ENCODE results near the gene GSTA3.
"Not testable (repeated sequence)": the region's sequence is repeated elsewhere in the genome, so short reads cannot be mapped to it uniquely, and the experiment has no call there.

Gene GSTA3

DNA sequence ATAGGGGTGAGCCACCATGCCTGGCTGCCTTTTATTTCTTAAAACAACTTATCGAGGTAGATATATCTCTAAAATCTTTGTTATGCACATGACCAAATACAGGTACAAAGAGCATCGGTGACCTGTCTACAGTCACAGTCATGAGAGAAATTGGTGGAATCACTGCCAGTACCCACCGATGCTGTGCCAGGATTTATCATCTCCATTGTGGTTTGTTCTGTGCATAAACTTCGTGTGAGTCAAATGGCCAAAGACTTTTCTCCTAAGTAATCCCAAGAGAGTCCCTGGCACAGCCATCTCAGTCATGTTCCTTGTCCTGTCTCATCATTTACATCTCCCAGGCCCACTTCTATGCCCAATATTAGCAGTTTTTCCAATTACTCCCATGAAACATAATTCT is 9.0 kb downstream of the GSTA3 start:
- H2AFZ ChIP-seq (ENCODE audit: low read depth, low read length), result no peak overlapping the region
- H3K9me3 ChIP-seq (ENCODE audit: low read length), result no peaks in the 10 kb centered on the region
- H3K4me1 ChIP-seq (ENCODE audit: insufficient read depth, low read length), result no peaks in the 10 kb centered on the region
- H3K4me3 ChIP-seq (ENCODE audit: low read length), result no peak overlapping the region
- H3K27me3 ChIP-seq (ENCODE audit: insufficient read depth, low read length), result no peaks in the 10 kb centered on the region
- H3K36me3 ChIP-seq (ENCODE audit: insufficient read depth, low read length), result no peaks in the 10 kb centered on the region

DNA sequence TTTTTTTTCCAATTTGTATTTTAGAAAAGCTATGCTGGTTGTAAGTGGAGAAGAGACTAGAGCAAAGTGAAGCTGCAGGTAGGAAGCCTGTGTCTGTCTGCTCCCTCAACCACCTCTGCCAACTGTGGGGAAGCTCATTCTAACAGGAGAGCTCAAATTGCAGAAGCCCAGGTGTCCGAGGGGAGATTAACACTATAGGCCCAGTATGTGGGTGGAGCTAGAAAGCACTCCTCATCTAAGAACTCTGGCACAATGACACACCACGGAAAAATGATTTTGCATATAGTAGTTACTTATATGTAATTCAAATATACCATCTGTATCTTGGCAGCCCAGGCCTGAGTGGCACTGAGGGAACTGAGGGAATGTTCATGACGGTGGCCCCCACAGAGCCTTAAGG is 13.7 kb downstream of the GSTA3 start:
- H3K27me3 ChIP-seq (ENCODE audit: insufficient read depth, low read length); H3K4me3 ChIP-seq (ENCODE audit: low read length); H3K4me1 ChIP-seq (ENCODE audit: insufficient read depth, low read length); H2AFZ ChIP-seq (ENCODE audit: low read depth, low read length); H3K9me3 ChIP-seq (ENCODE audit: low read length); H3K36me3 ChIP-seq (ENCODE audit: insufficient read depth, low read length): not testable (repeated sequence)

DNA sequence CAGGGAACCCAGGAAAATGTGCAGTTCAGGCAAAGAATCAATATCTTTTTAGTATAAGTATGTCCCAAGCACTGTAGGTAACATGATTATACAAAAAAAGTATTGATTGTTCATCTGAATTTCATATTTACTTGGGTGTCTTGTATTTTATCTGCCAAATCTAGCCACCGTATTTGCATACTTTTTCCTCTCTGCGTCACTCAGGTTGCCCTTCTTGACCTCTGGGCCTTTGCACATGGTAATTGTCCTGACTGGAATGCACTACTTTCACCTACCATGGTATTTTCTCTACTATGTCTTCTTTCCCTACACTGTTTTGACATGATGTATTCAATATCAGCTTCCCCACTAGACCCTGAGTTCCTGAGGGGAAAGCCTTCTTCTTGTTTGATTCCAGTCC is 15.2 kb downstream of the GSTA3 start:
- Histone ChIP-seq H3K36me3 (ENCODE audit: insufficient read depth, low read length) (no peaks in the 10 kb centered on the region), H3K4me1 (ENCODE audit: insufficient read depth, low read length) (no peaks in the 10 kb centered on the region), H3K9me3 (ENCODE audit: low read length) (no peaks in the 10 kb centered on the region), H3K27me3 (ENCODE audit: insufficient read depth, low read length) (no peaks in the 10 kb centered on the region), H3K4me3 (ENCODE audit: low read length) (no peak overlapping the region), H2AFZ (ENCODE audit: low read depth, low read length) (no peak overlapping the region)

DNA sequence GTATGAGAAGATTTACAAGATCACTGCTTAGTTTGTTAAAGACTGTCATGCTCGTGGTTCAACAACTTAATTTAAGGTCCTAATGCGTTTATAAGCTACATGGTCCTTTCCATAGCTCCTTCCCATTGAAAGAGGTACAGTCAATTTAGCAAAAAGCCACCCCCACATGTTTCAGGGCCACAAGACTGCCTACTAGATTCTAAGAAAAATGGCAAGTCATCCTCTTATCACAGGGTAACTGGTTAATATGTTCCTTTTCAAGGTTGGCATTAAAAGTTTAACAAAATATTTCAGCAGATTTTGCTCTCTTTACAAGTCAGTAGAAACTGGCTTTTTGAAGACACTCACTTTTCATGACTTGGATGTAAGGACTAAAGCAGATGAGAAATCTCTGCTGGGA is 15.7 kb downstream of the GSTA3 start:
- H3K27me3 ChIP-seq (ENCODE audit: insufficient read depth, low read length), result no peaks in the 10 kb centered on the region
- H3K4me1 ChIP-seq (ENCODE audit: insufficient read depth, low read length), result no peaks in the 10 kb centered on the region
- H3K9me3 ChIP-seq (ENCODE audit: low read length), result no peaks in the 10 kb centered on the region
- no peaks in the 10 kb centered on the region for H3K36me3 ChIP-seq (ENCODE audit: insufficient read depth, low read length)
- H3K4me3 ChIP-seq (ENCODE audit: low read length), result no peak overlapping the region
- no peak overlapping the region for H2AFZ ChIP-seq (ENCODE audit: low read depth, low read length)

DNA sequence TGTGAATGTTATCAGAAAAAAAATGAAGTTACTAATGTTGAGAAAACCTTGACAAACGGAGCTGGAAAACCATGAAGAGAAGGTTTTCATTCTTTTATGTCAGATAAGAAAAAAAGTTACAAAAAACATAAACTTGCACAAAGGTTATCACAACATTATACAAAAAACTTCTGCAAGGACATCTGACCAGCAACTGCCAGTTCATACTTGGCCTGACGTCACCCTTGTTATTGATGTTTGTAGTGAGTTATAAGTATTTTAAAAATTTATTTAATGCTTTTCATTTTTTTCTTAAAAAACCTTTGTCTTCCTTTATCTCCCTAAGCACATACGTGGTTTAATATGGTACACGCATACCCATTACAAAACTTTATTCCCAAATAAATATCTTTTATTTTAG is 16.3 kb downstream of the GSTA3 start:
- Histone ChIP-seq H2AFZ (ENCODE audit: low read depth, low read length) (no peak overlapping the region), H3K9me3 (ENCODE audit: low read length) (no peaks in the 10 kb centered on the region), H3K36me3 (ENCODE audit: insufficient read depth, low read length) (no peaks in the 10 kb centered on the region), H3K27me3 (ENCODE audit: insufficient read depth, low read length) (no peaks in the 10 kb centered on the region), H3K4me3 (ENCODE audit: low read length) (no peak overlapping the region), H3K4me1 (ENCODE audit: insufficient read depth, low read length) (no peaks in the 10 kb centered on the region)

DNA sequence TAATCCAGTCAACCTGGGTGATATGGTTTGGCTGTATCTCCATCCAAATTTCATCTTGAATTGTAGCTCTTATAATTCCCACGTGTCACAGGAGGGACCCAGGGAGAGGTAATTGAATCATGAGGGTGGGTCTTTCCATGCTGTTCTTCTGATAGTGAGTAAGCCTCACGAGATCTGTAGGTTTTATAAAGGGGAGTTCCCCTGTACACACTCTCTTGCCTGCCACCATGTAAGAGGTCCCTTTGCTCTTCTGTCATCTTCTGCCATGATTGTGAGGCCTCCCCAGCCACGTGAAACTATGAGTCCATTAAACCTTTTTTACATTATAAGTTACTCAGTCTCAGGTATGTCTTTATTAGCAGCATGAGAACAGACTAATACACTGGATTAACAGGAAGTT is 19.5 kb downstream of the GSTA3 start:
- Histone ChIP-seq H3K4me3 (ENCODE audit: low read length) (no peak overlapping the region), H3K36me3 (ENCODE audit: insufficient read depth, low read length) (no peaks in the 10 kb centered on the region), H3K27me3 (ENCODE audit: insufficient read depth, low read length) (no peaks in the 10 kb centered on the region), H3K4me1 (ENCODE audit: insufficient read depth, low read length) (no peaks in the 10 kb centered on the region), H2AFZ (ENCODE audit: low read depth, low read length) (no peak overlapping the region), H3K9me3 (ENCODE audit: low read length) (no peaks in the 10 kb centered on the region)

DNA sequence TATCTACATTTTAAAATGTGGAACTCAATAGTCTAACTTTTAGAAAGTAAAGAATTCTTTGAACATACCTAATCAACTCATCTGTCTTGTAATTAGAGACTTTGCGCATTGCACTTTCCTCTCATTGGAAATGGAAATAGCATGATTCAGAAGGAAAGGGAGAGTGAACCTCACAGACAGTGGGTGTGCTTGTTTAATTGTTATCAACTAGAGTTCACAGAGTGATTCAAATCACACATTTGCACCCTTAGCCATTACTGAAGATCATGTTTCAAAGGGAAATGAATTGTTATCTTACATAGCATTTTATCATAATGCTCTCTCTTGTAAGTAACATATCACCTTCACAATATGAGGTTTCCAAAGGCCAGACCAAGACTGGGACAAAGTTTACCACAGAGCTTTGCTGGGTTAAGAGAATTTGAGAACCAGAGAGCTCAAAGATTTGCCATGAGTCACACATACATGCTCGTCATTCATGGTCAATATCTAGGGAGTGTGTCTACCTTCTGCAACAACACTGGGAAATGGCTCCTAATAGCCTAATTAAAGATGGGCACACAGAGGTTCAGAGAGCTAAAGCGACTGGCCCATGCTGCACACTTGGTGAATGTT is 21.5 kb downstream of the GSTA3 start:
- Histone ChIP-seq H3K4me1 (ENCODE audit: insufficient read depth, low read length) (no peaks in the 10 kb centered on the region), H2AFZ (ENCODE audit: low read depth, low read length) (no peak overlapping the region), H3K4me3 (ENCODE audit: low read length) (no peak overlapping the region), H3K36me3 (ENCODE audit: insufficient read depth, low read length) (no peaks in the 10 kb centered on the region), H3K27me3 (ENCODE audit: insufficient read depth, low read length) (no peaks in the 10 kb centered on the region), H3K9me3 (ENCODE audit: low read length) (no peaks in the 10 kb centered on the region)

DNA sequence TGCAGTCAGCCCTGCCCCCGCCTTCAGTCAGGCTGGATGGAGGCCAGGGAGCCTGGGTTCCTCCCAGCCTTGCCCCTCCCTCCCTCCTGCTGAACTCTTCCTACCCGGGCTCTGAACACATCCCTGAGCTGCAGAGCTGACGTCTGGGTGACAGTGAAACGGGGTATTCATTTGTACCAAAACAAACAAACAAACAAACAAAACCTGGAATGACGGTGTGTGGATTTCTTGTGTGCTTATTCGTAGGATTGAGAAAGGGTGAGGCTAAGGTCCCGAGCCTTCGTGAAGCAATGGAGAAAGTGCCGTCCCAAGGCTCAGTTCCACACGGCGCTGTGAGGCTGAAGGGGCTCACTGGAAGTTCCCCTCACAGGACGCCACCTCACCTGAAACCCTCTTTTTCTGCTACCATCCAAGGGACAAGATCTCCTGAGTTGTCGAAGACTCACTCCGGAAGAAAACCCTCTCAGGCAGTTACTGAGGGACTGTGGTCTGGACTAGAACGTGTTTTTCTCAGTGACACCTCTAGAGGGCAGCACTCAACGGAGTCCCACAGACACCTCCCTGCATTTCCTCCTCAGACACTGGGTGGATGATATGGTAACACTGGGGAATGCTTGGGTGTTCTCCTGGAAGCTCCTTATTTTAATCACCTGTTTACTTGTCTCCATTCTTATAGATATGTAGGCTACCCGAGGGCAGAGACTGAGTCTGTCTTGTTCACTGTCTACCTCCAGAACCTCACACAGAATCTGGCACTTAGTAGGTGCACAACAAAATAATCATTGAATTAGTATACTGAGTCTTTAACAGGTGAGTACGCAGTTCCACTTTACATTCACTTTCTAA is 27.3 kb downstream of the GSTA3 start:
- no peak overlapping the region for H2AFZ ChIP-seq (ENCODE audit: low read depth, low read length)
- H3K4me3 ChIP-seq (ENCODE audit: low read length), result peak overlapping the region; percentile 19
- H3K27me3 ChIP-seq (ENCODE audit: insufficient read depth, low read length), result no peaks in the 10 kb centered on the region
- H3K36me3 ChIP-seq (ENCODE audit: insufficient read depth, low read length), result no peaks in the 10 kb centered on the region
- H3K4me1 ChIP-seq (ENCODE audit: insufficient read depth, low read length), result no peaks in the 10 kb centered on the region
- H3K9me3 ChIP-seq (ENCODE audit: low read length), result no peaks in the 10 kb centered on the region

DNA sequence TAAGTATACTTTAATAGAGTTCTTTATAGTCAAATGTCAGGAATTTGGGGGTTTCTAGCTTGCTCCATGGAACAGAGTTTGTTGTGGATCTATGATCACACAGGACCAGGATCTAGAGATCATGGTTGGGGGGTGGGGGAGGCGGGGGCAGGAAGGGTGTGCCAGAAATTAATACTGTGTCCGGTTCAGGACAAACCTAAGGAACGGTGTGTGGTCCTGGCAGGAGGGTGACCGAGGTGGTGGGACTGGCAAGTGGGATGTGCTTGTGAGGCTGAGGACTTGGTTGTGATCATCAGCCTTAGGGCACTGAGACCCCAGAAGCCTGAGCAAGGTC is 27.9 kb downstream of the GSTA3 start:
- no peaks in the 10 kb centered on the region for H3K27me3 ChIP-seq (ENCODE audit: insufficient read depth, low read length)
- no peak overlapping the region for H2AFZ ChIP-seq (ENCODE audit: low read depth, low read length)
- H3K4me1 ChIP-seq (ENCODE audit: insufficient read depth, low read length), result no peaks in the 10 kb centered on the region
- H3K4me3 ChIP-seq (ENCODE audit: low read length), result no peak overlapping the region
- H3K9me3 ChIP-seq (ENCODE audit: low read length), result no peaks in the 10 kb centered on the region
- no peaks in the 10 kb centered on the region for H3K36me3 ChIP-seq (ENCODE audit: insufficient read depth, low read length)

DNA sequence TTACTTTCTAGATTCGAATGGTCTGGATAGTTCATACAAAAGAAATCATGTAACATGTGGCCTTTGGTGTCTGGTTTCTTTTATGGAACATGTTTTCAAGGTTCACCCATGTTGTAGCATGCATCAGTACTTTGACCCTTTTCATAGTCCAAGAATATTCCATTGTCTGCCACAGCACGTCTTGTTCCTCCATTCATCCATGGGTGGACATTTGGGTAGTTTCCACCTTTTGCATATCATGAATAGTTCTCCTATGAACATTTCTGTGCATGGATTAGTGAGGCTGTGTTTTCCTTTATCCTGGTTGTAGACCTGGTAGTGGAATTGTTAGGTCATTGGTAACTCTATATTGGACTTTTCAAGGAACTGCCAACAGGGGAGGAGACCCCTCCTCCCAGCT is 31.7 kb downstream of the GSTA3 start:
- Histone ChIP-seq H3K9me3 (ENCODE audit: low read length) (no peaks in the 10 kb centered on the region), H3K36me3 (ENCODE audit: insufficient read depth, low read length) (no peaks in the 10 kb centered on the region), H3K27me3 (ENCODE audit: insufficient read depth, low read length) (peaks cover 3% of the 10 kb centered on the region), H3K4me3 (ENCODE audit: low read length) (no peak overlapping the region), H3K4me1 (ENCODE audit: insufficient read depth, low read length) (no peaks in the 10 kb centered on the region), H2AFZ (ENCODE audit: low read depth, low read length) (no peak overlapping the region)

DNA sequence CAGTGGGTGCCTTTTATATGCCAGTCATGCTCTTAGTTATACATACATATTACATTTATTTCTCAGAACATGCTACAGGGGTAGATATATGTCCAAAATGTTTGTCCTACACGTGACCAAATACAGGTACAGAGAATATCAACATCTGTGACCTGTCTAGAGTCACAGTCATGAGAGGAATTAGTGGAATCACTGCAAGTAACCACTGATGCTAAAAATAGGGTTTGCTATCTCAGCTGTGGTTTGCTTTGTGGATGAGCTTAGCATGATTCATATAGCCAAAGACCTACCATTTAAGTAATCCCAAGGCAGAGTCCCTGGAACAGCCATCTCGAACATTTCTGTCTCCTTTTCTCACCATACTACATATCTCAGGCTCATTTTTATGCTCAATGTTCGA is 32.3 kb downstream of the GSTA3 start:
- Histone ChIP-seq H2AFZ (ENCODE audit: low read depth, low read length) (no peak overlapping the region), H3K27me3 (ENCODE audit: insufficient read depth, low read length) (peaks cover 3% of the 10 kb centered on the region), H3K36me3 (ENCODE audit: insufficient read depth, low read length) (no peaks in the 10 kb centered on the region), H3K4me3 (ENCODE audit: low read length) (no peak overlapping the region), H3K4me1 (ENCODE audit: insufficient read depth, low read length) (no peaks in the 10 kb centered on the region), H3K9me3 (ENCODE audit: low read length) (no peaks in the 10 kb centered on the region)

DNA sequence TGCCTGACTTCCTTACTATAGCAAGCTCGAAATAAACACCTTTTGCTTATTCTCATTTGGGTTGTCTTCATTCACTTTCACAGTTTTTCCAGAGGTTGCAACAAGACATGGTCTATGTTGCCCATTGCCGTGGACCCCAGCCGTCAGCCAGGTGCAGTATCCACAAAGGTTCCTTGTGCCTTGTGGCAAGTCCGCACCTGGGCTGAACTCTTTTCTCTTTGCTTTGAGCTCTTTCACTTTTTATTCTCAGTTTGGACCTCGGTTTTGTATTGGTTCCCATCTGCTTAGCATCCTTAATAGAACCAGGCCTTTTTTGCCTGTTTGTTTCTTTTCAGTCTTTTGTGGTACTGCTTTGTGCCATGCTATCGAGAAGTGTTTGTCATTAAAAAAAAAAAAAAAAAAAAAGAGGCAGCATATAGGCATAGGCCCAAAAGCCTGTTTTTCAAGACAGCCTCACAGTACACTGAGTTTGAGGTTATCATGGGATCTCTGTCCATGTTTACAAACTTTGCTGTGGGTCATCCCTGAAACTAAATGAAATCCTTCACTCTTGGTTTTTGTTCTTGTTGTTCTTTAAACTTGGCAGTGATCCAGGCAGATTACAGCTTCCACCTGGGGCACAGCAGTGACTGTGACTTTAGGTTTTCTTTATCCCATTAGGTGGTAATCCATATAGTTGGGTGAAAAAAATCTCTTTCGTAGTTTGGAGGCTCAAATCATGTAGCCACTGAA is 33.3 kb downstream of the GSTA3 start:
- no peaks in the 10 kb centered on the region for H3K36me3 ChIP-seq (ENCODE audit: insufficient read depth, low read length)
- no peaks in the 10 kb centered on the region for H3K4me1 ChIP-seq (ENCODE audit: insufficient read depth, low read length)
- no peak overlapping the region for H2AFZ ChIP-seq (ENCODE audit: low read depth, low read length)
- H3K27me3 ChIP-seq (ENCODE audit: insufficient read depth, low read length), result peaks cover 3% of the 10 kb centered on the region
- no peak overlapping the region for H3K4me3 ChIP-seq (ENCODE audit: low read length)
- H3K9me3 ChIP-seq (ENCODE audit: low read length), result no peaks in the 10 kb centered on the region

DNA sequence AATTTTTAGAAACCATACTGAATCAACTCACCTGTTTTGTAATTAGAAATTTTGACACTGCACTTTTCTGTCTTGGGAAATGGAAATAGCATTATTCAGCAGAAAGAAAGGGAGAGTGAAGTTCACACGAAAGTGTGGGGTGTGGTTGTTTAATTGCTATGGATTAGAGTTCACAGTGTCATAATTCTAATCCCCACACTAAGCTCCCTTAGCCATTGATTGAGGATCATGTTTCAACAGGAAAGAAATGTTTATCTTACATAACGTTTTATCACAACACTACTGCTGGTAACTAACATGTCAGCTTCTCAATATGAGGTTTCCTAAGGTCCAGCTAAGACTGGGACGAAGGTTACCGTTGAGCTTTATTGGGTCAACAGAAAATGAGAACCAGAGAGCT is 37.5 kb downstream of the GSTA3 start:
- H3K4me1 ChIP-seq (ENCODE audit: insufficient read depth, low read length), result no peaks in the 10 kb centered on the region
- no peak overlapping the region for H2AFZ ChIP-seq (ENCODE audit: low read depth, low read length)
- no peaks in the 10 kb centered on the region for H3K9me3 ChIP-seq (ENCODE audit: low read length)
- no peak overlapping the region for H3K4me3 ChIP-seq (ENCODE audit: low read length)
- no peaks in the 10 kb centered on the region for H3K36me3 ChIP-seq (ENCODE audit: insufficient read depth, low read length)
- H3K27me3 ChIP-seq (ENCODE audit: insufficient read depth, low read length), result peaks cover 3% of the 10 kb centered on the region
